ENCODE data around the gene CDS2. TPM values are rescaled to one million over a fixed set of nuclear protein-coding genes. Genes with fewer than 3 reads are reported as not detected.

Gene CDS2
- total RNA-seq, 1 experiment from 2014 or later, result 17.1 TPM

- ATAC-seq, result no peak
- no peak for DNase-seq
- H3K4me2 ChIP-seq (ENCODE audit: low read length), result no peak overlapping the region
- no peaks in the 10 kb centered on the region for H3K9me3 ChIP-seq (ENCODE audit: low read length)
- POLR2A ChIA-PET (ENCODE audit: unreplicated experiment), result no interaction called here
- H3K9ac ChIP-seq (ENCODE audit: low read length), result no peak overlapping the region
- peaks cover 3% of the 10 kb centered on the region; the same call in 1 of the 2 replicates for H3K36me3 ChIP-seq (ENCODE audit: low read depth, low read length)
- H3K27ac ChIP-seq (ENCODE audit: low read length), result peak overlapping the region; percentile 93; the same call in 1 of the 2 replicates
- H3K4me3 ChIP-seq (ENCODE audit: low read length), result no peak overlapping the region
- no peaks in the 10 kb centered on the region for H3K9me2 ChIP-seq (replicated peaks; ENCODE audit: low read length)
- no peaks in the 10 kb centered on the region for H3F3A ChIP-seq (ENCODE audit: low read length, unreplicated experiment)
- intact Hi-C loops (cut with micrococcal nuclease), result loop anchor here (2.0 kb wide), 1 partner anchor 37 kb away; no protein-coding TSS in a partner anchor
- H3K27me3 ChIP-seq (ENCODE audit: low read length), result no peaks in the 10 kb centered on the region
- H4K20me1 ChIP-seq (ENCODE audit: low read length), result no peaks in the 10 kb centered on the region
- CTCF ChIA-PET, result no interaction called here
- TF ChIP-seq CTCF (conservative IDR thresholded peaks at IDR 0.05; ENCODE audit: low read depth, low read length) (no peak), EZH2 (IDR thresholded peaks at IDR 0.05; ENCODE audit: low read length, unreplicated experiment) (no peak), EZH2phosphoT487 (IDR thresholded peaks at IDR 0.05; ENCODE audit: borderline replicate concordance, low read length) (no peak)
- no peak overlapping the region for H2AFZ ChIP-seq (ENCODE audit: low read length)
- no TSS peak for BruUV-seq (replicated peaks)
- peaks cover 79% of the 10 kb centered on the region for H3K79me2 ChIP-seq (ENCODE audit: low read length)
- H3K4me1 ChIP-seq (ENCODE audit: insufficient read depth, low read length), result peaks cover 56% of the 10 kb centered on the region
Observed at GRCh38 chr20:5155404-5155803, 28.6 kb downstream of the CDS2 start.

- ChIA-PET POLR2A (ENCODE audit: unreplicated experiment) (interaction anchor here (0.7 kb wide), 1 partner anchor 13 kb away, joined by 3 read pairs; no protein-coding TSS in a partner anchor), CTCF (interaction anchor here (1.1 kb wide), 1 partner anchor 31 kb away, joined by 4 read pairs; no protein-coding TSS in a partner anchor)
- H3K9me3 ChIP-seq (ENCODE audit: low read length), result no peaks in the 10 kb centered on the region
- no TSS peak for BruUV-seq (replicated peaks)
- DNase-seq, result peak; percentile 68
- no peaks in the 10 kb centered on the region for H4K20me1 ChIP-seq (ENCODE audit: low read length)
- peak overlapping the region; percentile 60 for H3K27ac ChIP-seq (ENCODE audit: low read length)
- intact Hi-C loops (cut with micrococcal nuclease), result no loop called here
- peaks cover 3% of the 10 kb centered on the region; the same call in 1 of the 2 replicates for H3K36me3 ChIP-seq (ENCODE audit: low read depth, low read length)
- no peak overlapping the region for H3K4me3 ChIP-seq (ENCODE audit: low read length)
- no peak for TF ChIP-seq EZH2phosphoT487 (IDR thresholded peaks at IDR 0.05; ENCODE audit: borderline replicate concordance, low read length)
- no peak for TF ChIP-seq EZH2 (IDR thresholded peaks at IDR 0.05; ENCODE audit: low read length, unreplicated experiment)
- no peaks in the 10 kb centered on the region for H3K9me2 ChIP-seq (replicated peaks; ENCODE audit: low read length)
- H3K27me3 ChIP-seq (ENCODE audit: low read length), result no peaks in the 10 kb centered on the region
- no peaks in the 10 kb centered on the region for H3F3A ChIP-seq (ENCODE audit: low read length, unreplicated experiment)
- H2AFZ ChIP-seq (ENCODE audit: low read length), result no peak overlapping the region
- peaks cover 60% of the 10 kb centered on the region for H3K4me1 ChIP-seq (ENCODE audit: insufficient read depth, low read length)
- peak; percentile 34; the same call in 1 of the 2 replicates for ATAC-seq
- peak overlapping the region; percentile 36; the same call in 1 of the 2 replicates for H3K9ac ChIP-seq (ENCODE audit: low read length)
- peak overlapping the region; percentile 61 for H3K4me2 ChIP-seq (ENCODE audit: low read length)
- peaks cover 80% of the 10 kb centered on the region for H3K79me2 ChIP-seq (ENCODE audit: low read length)
Observed at GRCh38 chr20:5156675-5157448, 30.1 kb downstream of the CDS2 start.

GRCh38 chr20:5159928-5160327 lies 33.1 kb downstream of the CDS2 start:
- POLR2A ChIA-PET (ENCODE audit: unreplicated experiment), result no interaction called here
- no peaks in the 10 kb centered on the region for H3K27me3 ChIP-seq (ENCODE audit: low read length)
- H4K20me1 ChIP-seq (ENCODE audit: low read length), result no peaks in the 10 kb centered on the region
- H3K4me2 ChIP-seq (ENCODE audit: low read length), result no peak overlapping the region
- H3K4me1 ChIP-seq (ENCODE audit: insufficient read depth, low read length), result peaks cover 31% of the 10 kb centered on the region
- peaks cover 76% of the 10 kb centered on the region for H3K79me2 ChIP-seq (ENCODE audit: low read length)
- CTCF ChIA-PET, result no interaction called here
- no peak overlapping the region for H3K4me3 ChIP-seq (ENCODE audit: low read length)
- H3K36me3 ChIP-seq (ENCODE audit: low read depth, low read length), result peaks cover 3% of the 10 kb centered on the region; the same call in 1 of the 2 replicates
- no peaks in the 10 kb centered on the region for H3K9me2 ChIP-seq (replicated peaks; ENCODE audit: low read length)
- no peaks in the 10 kb centered on the region for H3F3A ChIP-seq (ENCODE audit: low read length, unreplicated experiment)
- intact Hi-C loops (cut with micrococcal nuclease), result no loop called here
- ATAC-seq (no peak), DNase-seq (no peak)
- no TSS peak for BruUV-seq (replicated peaks)
- no peak overlapping the region for H3K9ac ChIP-seq (ENCODE audit: low read length)
- no peak overlapping the region for H2AFZ ChIP-seq (ENCODE audit: low read length)
- TF ChIP-seq EZH2 (IDR thresholded peaks at IDR 0.05; ENCODE audit: low read length, unreplicated experiment), result no peak
- TF ChIP-seq CTCF (conservative IDR thresholded peaks at IDR 0.05; ENCODE audit: low read depth, low read length), result no peak
- TF ChIP-seq EZH2phosphoT487 (IDR thresholded peaks at IDR 0.05; ENCODE audit: borderline replicate concordance, low read length), result no peak
- H3K9me3 ChIP-seq (ENCODE audit: low read length), result no peaks in the 10 kb centered on the region
- no peak overlapping the region for H3K27ac ChIP-seq (ENCODE audit: low read length)
